HFFc6 (cell line): ENCODE measurements around the gene TOX2. TPM values are rescaled to one million over a fixed set of nuclear protein-coding genes. Genes with fewer than 3 reads are reported as not detected.

Experiments used
- DNase-seq: peaks from one replicate; pipeline ENCODE4 v3.0.0-alpha.2; 2018
- H3K27ac Mint-ChIP-seq: 2 replicates; pipeline ENCODE4 v1.8.0; 2020; ENCODE audit warnings: mild to moderate bottlenecking, mixed read lengths
- H3K27me3 Mint-ChIP-seq: 2 replicates; pipeline ENCODE4 v1.8.0; 2021; ENCODE audit warnings: mild to moderate bottlenecking, moderate library complexity, mixed read lengths; ENCODE audit not compliant: insufficient read depth
- H3K36me3 Mint-ChIP-seq: 2 replicates; pipeline ENCODE4 v1.8.0; 2021; ENCODE audit warnings: low read depth, mixed read lengths
- H3K4me1 Mint-ChIP-seq: 2 replicates; pipeline ENCODE4 v1.8.0; 2020; ENCODE audit warnings: low read depth, mixed read lengths
- H3K4me3 Mint-ChIP-seq: 2 replicates; pipeline ENCODE4 v1.8.0; 2020; ENCODE audit warnings: mild to moderate bottlenecking, moderate library complexity, mixed read lengths
- H3K9me3 Mint-ChIP-seq: 2 replicates; pipeline ENCODE4 v1.8.0; 2020; ENCODE audit warnings: mild to moderate bottlenecking, mixed read lengths
- total RNA-seq, 6 experiments: library from RNA; stranded (reverse); fragmentation: NEBNext Ultra II Directional; extraction: Animal tissue kit (Norgen Biotek cat#: 25700); gene quantifications; 2 replicates in 1 of 6; 3 replicates in 5 of 6; pipeline ENCODE4 v1.2.3, GENCODE V29; 2021
- TF ChIP-seq, protein P1 (sequence below): fragments of 200-600 bp; sonication (generic); IDR thresholded peaks from 2 replicates; pipeline ENCODE4 v1.5.0; 2021; ENCODE audit warnings: antibody characterized with exemption, mild to moderate bottlenecking

TOX2 gene
- total RNA-seq, 6 experiments from 2014 or later = 46.1 to 68.2 (median 60.2) TPM

DNA sequence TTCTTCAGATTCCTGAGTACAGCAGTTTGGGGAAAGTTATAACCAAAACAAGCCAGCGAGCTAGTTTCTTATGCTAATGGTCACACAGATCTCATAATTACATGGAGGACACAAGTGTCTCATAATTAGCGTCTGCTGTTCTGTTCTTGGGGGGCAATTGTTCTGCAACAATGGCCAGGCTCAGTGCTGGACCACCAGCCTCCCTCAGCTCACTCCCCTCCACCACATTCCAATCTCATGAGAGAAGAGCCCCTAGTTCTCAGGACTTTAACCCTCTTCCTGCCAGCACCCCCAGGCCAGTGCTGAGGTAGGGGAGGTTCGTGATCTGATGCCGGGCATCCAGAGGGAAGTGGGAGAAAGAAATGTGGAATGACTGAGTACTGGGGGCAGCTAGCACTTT is 20.2 kb upstream of the TOX2 start:
- peaks cover 2% of the 10 kb centered on the region; the same call in 1 of the 2 replicates for H3K27me3 Mint-ChIP-seq
- no peak overlapping the region for H3K4me3 Mint-ChIP-seq
- H3K4me1 Mint-ChIP-seq = peaks cover 29% of the 10 kb centered on the region
- TF ChIP-seq, protein P1, sequence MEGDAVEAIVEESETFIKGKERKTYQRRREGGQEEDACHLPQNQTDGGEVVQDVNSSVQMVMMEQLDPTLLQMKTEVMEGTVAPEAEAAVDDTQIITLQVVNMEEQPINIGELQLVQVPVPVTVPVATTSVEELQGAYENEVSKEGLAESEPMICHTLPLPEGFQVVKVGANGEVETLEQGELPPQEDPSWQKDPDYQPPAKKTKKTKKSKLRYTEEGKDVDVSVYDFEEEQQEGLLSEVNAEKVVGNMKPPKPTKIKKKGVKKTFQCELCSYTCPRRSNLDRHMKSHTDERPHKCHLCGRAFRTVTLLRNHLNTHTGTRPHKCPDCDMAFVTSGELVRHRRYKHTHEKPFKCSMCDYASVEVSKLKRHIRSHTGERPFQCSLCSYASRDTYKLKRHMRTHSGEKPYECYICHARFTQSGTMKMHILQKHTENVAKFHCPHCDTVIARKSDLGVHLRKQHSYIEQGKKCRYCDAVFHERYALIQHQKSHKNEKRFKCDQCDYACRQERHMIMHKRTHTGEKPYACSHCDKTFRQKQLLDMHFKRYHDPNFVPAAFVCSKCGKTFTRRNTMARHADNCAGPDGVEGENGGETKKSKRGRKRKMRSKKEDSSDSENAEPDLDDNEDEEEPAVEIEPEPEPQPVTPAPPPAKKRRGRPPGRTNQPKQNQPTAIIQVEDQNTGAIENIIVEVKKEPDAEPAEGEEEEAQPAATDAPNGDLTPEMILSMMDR = no peak
- H3K9me3 Mint-ChIP-seq = peaks cover 6% of the 10 kb centered on the region; the same call in 1 of the 2 replicates
- peaks cover 10% of the 10 kb centered on the region; the same call in 1 of the 2 replicates for H3K36me3 Mint-ChIP-seq
- DNase-seq = no peak
- peak overlapping the region; percentile 11; the same call in 1 of the 2 replicates for H3K27ac Mint-ChIP-seq

DNA sequence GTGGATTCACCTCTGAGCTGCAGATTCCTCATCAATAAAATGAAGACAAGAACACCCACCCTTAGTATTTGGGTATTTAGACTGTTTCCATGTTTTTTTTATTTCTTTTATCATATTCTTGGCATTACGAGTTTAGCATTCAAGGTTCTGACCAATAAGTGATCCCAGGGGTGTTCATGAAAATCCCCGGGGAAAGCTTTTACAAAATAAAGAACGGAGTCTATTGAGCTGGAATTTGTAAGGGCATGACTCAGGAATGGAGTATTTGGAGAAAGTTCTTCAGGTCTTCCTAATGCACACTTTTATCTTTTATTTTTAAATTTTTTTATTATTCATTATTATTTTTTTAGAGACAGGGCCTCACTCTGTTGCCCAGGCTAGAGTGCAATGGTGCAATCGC is 19.4 kb upstream of the TOX2 start:
- Mint-ChIP-seq H3K4me1 (peaks cover 29% of the 10 kb centered on the region), H3K4me3 (no peak overlapping the region), H3K27me3 (peaks cover 2% of the 10 kb centered on the region; the same call in 1 of the 2 replicates), H3K36me3 (0 out of 2 replicates have a peak, but pooled peaks cover 6% of the 10 kb centered on the region), H3K9me3 (peaks cover under 1% of the 10 kb centered on the region; the same call in 1 of the 2 replicates), H3K27ac (no peak overlapping the region)
- TF ChIP-seq, protein P1 = no peak
- DNase-seq = no peak

DNA sequence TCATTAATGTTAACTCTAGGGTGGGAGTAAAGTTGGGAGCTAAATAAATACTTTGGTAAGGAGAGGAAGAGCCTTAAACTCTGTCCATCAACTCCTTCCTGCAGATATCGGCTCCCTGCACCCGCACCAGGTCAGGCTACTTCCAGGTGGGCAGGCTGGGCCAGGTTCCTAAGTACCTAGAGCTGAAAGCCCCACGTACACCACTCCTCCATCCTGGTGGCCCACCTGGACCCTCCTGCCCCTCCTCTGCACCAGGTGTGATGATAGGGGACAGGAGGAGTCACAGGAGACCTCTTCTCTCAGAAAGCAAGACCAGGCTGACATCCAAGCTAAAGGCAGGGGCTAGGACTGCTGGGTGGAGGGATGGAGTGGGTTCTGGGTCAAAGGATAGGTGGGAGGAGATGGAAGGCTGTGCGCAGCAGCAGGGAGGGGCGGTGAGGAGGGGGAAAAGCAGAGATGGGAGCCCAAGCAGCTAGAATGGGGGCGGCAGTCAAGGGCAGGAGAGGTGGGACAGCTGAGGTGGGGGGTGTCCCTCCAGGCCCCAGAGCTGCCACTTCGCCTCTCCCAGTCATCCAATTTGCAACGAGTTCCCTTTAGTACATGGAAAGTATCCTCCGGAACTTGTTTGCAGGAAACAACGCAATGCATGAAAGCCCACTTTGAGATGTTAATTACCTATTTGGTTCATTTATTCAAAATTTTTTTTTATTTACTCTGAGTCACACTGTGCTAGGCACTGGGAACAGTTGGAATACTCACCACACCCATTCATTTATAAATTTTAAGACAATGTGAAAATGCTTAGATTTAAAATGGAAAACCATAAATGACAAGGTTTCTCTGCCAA is 15.2 kb upstream of the TOX2 start:
- TF ChIP-seq, protein P1 = no peak
- no peak overlapping the region for H3K27ac Mint-ChIP-seq
- peaks cover 19% of the 10 kb centered on the region for H3K4me1 Mint-ChIP-seq
- peaks cover 11% of the 10 kb centered on the region for H3K9me3 Mint-ChIP-seq
- no peak overlapping the region for H3K4me3 Mint-ChIP-seq
- DNase-seq = no peak
- H3K27me3 Mint-ChIP-seq = peaks cover 2% of the 10 kb centered on the region; the same call in 1 of the 2 replicates
- H3K36me3 Mint-ChIP-seq = peaks cover 13% of the 10 kb centered on the region

DNA sequence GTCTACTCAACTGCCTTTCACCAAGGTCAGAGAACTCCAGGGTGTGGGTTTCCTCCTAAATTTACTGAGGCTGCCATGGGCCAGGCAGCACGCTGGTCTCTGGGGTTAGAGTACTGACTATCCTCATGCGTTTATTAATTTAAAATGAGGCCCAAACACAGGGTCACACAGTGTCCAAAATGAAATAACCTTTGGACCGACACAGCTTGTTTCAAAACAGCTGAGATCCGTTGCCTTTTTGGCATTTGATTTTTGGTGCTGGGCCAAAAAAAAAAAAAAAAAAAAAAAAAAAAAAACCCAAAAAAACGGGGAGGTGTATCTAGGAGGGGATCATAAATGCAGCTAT is 14.6 kb upstream of the TOX2 start:
- H3K36me3 Mint-ChIP-seq = peaks cover 13% of the 10 kb centered on the region
- peaks cover 2% of the 10 kb centered on the region; the same call in 1 of the 2 replicates for H3K27me3 Mint-ChIP-seq
- H3K27ac Mint-ChIP-seq = no peak overlapping the region
- TF ChIP-seq, protein P1 = no peak
- H3K4me3 Mint-ChIP-seq = no peak overlapping the region
- no peak for DNase-seq
- peaks cover 18% of the 10 kb centered on the region for H3K4me1 Mint-ChIP-seq
- H3K9me3 Mint-ChIP-seq = peaks cover 11% of the 10 kb centered on the region

DNA sequence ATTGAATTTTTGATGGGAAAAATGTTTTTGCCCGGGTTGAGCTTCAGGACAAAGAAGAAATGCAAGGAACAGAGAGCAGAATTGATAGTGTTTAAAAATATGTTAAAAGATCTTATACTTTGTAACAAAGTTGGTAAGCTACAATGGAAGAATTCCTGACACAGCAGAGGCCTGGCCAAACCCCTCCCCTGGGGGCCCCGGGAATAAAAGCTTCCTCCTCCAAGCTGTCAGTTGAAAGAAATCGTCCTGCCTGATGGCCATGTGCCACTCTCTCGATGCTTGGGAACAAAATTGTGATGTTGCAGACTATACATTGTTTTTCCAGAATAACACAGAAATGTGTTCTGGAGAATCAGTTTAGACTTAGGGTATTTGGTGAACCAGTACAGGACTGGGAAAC is 14.2 kb upstream of the TOX2 start:
- peaks cover 11% of the 10 kb centered on the region for H3K9me3 Mint-ChIP-seq
- DNase-seq = no peak
- H3K36me3 Mint-ChIP-seq = peaks cover 13% of the 10 kb centered on the region
- H3K4me3 Mint-ChIP-seq = no peak overlapping the region
- TF ChIP-seq, protein P1 = no peak
- H3K27ac Mint-ChIP-seq = no peak overlapping the region
- H3K27me3 Mint-ChIP-seq = peaks cover 2% of the 10 kb centered on the region; the same call in 1 of the 2 replicates
- H3K4me1 Mint-ChIP-seq = peaks cover 14% of the 10 kb centered on the region
